AG04450 (cell line): ENCODE results near the gene NHSL2. TPM values are rescaled to one million over a fixed set of nuclear protein-coding genes. Genes with fewer than 3 reads are reported as not detected.
"Not testable (repeated sequence)": the region's sequence is repeated elsewhere in the genome, so short reads cannot be mapped to it uniquely, and the experiment has no call there.

Experiments used
- CTCF ChIA-PET: fragments of 300-600, 350-600 bp; formaldehyde crosslinking; extraction: SDS; loops from one replicate; lab custom pipeline; 2022; ENCODE audit warnings: antibody characterized with exemption, inconsistent platforms; lab: Charles Lee
- POLR2A ChIA-PET: fragments of 350-600 bp; formaldehyde crosslinking; extraction: SDS; loops from one replicate; lab custom pipeline; 2021; ENCODE audit warnings: antibody characterized with exemption, inconsistent platforms; lab: Yijun Ruan, JAX
- DNase-seq: peaks from one replicate; pipeline ENCODE4 v3.0.0-alpha.2; 2011; ENCODE audit warnings: low read depth, low spot score
- H3K27ac ChIP-seq: one replicate; pipeline ENCODE4 v1.5.1; 2012; ENCODE audit warnings: low read depth, low read length, control low read depth
- H3K27me3 ChIP-seq: one replicate; pipeline ENCODE4 v1.6.0; 2012; ENCODE audit warnings: low read length; ENCODE audit not compliant: control insufficient read depth, insufficient read depth
- H3K4me3 ChIP-seq: 2 replicates; pipeline ENCODE4 v1.5.1; 2011; ENCODE audit warnings: mild to moderate bottlenecking, low read depth, low read length, control low read depth
- H3K9me3 ChIP-seq: 2 replicates; pipeline ENCODE4 v1.5.1; 2012; ENCODE audit warnings: low read length; ENCODE audit not compliant: control insufficient read depth, insufficient read depth
- CTCF ChIP-seq: IDR thresholded peaks from 2 replicates; pipeline ENCODE4 v1.5.1; 2011; ENCODE audit warnings: low read depth, low read length, control low read depth, inconsistent platforms
- polyA plus RNA-seq: library from polyadenylated mRNA; depleted of rRNA; stranded (reverse); fragments of >200 nt; gene quantifications from 2 replicates; pipeline ENCODE4 v1.2.3, GENCODE V29; 2011

The NHSL2 gene
- polyA plus RNA-seq, 1 experiment, result 3.0 TPM

GRCh38 chrX:71953946-71954345 is 43.3 kb downstream of the NHSL2 start:
- ChIA-PET CTCF (no interaction called here), POLR2A (no interaction called here)
- Histone ChIP-seq H3K27ac (no peak overlapping the region), H3K27me3 (no peaks in the 10 kb centered on the region), H3K9me3 (no peaks in the 10 kb centered on the region), H3K4me3 (no peak overlapping the region)
- TF ChIP-seq CTCF, result no peak
- no peak for DNase-seq

GRCh38 chrX:71954458-71954857 is 43.8 kb downstream of the NHSL2 start:
- CTCF ChIA-PET, result no interaction called here

GRCh38 chrX:71955530-71956120 is 45.0 kb downstream of the NHSL2 start:
- Histone ChIP-seq H3K9me3 (no peaks in the 10 kb centered on the region), H3K4me3 (no peak overlapping the region), H3K27ac (no peak overlapping the region), H3K27me3 (no peaks in the 10 kb centered on the region)
- ChIA-PET CTCF (no interaction called here), POLR2A (interaction anchor here (0.7 kb wide), 1 partner anchor 46 kb away, joined by 3 read pairs; no protein-coding TSS in a partner anchor)
- no peak for TF ChIP-seq CTCF
- no peak for DNase-seq

More at GRCh38 chrX:71954458-71954857, 43.8 kb downstream of the NHSL2 start:
- H3K9me3 ChIP-seq, result no peaks in the 10 kb centered on the region
- no peak overlapping the region for H3K4me3 ChIP-seq
- TF ChIP-seq CTCF, result no peak
- no peaks in the 10 kb centered on the region for H3K27me3 ChIP-seq
- H3K27ac ChIP-seq, result no peak overlapping the region
- POLR2A ChIA-PET, result no interaction called here
- no peak for DNase-seq

- Histone ChIP-seq H3K27me3 (no peaks in the 10 kb centered on the region), H3K9me3 (no peaks in the 10 kb centered on the region), H3K27ac (no peak overlapping the region), H3K4me3 (no peak overlapping the region)
- POLR2A ChIA-PET, result interaction anchor here (0.8 kb wide), 1 partner anchor 16 kb away, joined by 4 read pairs; no protein-coding TSS in a partner anchor
- no peak for TF ChIP-seq CTCF
- no peak for DNase-seq
- CTCF ChIA-PET, result interaction anchor here (1.1 kb wide), 1 partner anchor 40 kb away, joined by 3 read pairs; no protein-coding TSS in a partner anchor
These were observed 47.6 kb downstream of the NHSL2 start for GRCh38 chrX:71958281-71958675.

- CTCF ChIA-PET, H3K27ac ChIP-seq, POLR2A ChIA-PET, H3K27me3 ChIP-seq, H3K4me3 ChIP-seq, H3K9me3 ChIP-seq, DNase-seq: not testable (repeated sequence)
These were observed 53.5 kb downstream of the NHSL2 start for GRCh38 chrX:71964184-71964583.
